ENCODE results near the gene ACOT12. TPM values are rescaled to one million over a fixed set of nuclear protein-coding genes. Genes with fewer than 3 reads are reported as not detected.
"Not testable (repeated sequence)": the region's sequence is repeated elsewhere in the genome, so short reads cannot be mapped to it uniquely, and the experiment has no call there.

The ACOT12 gene
- total and polyA plus RNA-seq, 2 donors = 0.05 to 0.21 TPM

GRCh38 chr5:81313278-81313677 is 80.7 kb downstream of the ACOT12 start:
- Histone ChIP-seq H3K36me3 (ENCODE audit: insufficient read depth) (no peaks in the 10 kb centered on the region), H3K4me1 (ENCODE audit: insufficient read depth) (no peaks in the 10 kb centered on the region), H3K27ac (ENCODE audit: low read depth) (no peak overlapping the region), H3K4me3 (ENCODE audit: low read depth, low read length) (no peak overlapping the region)
- no peak for DNase-seq (ENCODE audit: extremely low spot score)

- Histone ChIP-seq H3K27ac (ENCODE audit: low read depth) (no peak overlapping the region), H3K4me1 (ENCODE audit: insufficient read depth) (no peaks in the 10 kb centered on the region), H3K4me3 (ENCODE audit: low read depth, low read length) (no peak overlapping the region), H3K36me3 (ENCODE audit: insufficient read depth) (no peaks in the 10 kb centered on the region)
- DNase-seq (ENCODE audit: extremely low spot score) = no peak
- 80% methylated on average over 1 of the region's 1 CpG for WGBS
Observed at GRCh38 chr5:81310402-81311063, 83.4 kb downstream of the ACOT12 start.

GRCh38 chr5:81308836-81309235 is 85.1 kb downstream of the ACOT12 start:
- DNase-seq (ENCODE audit: extremely low spot score) = no peak
- H3K4me1 ChIP-seq (ENCODE audit: insufficient read depth) = no peaks in the 10 kb centered on the region
- H3K27ac ChIP-seq (ENCODE audit: low read depth) = no peak overlapping the region
- H3K4me3 ChIP-seq (ENCODE audit: low read depth, low read length) = no peak overlapping the region
- no peaks in the 10 kb centered on the region for H3K36me3 ChIP-seq (ENCODE audit: insufficient read depth)
- WGBS = 90% methylated on average over 2 of the region's 2 CpGs

- no peak overlapping the region for H3K27ac ChIP-seq (ENCODE audit: low read depth)
- no peak overlapping the region for H3K4me3 ChIP-seq (ENCODE audit: low read depth, low read length)
- no peaks in the 10 kb centered on the region for H3K36me3 ChIP-seq (ENCODE audit: insufficient read depth)
- H3K4me1 ChIP-seq (ENCODE audit: insufficient read depth) = peaks cover 3% of the 10 kb centered on the region
- no peak for DNase-seq (ENCODE audit: extremely low spot score)
Observed at GRCh38 chr5:81305785-81306184, 88.1 kb downstream of the ACOT12 start.

GRCh38 chr5:81303563-81303962 is 90.4 kb downstream of the ACOT12 start:
- H3K36me3 ChIP-seq (ENCODE audit: insufficient read depth) = no peaks in the 10 kb centered on the region
- no peak overlapping the region for H3K4me3 ChIP-seq (ENCODE audit: low read depth, low read length)
- DNase-seq (ENCODE audit: extremely low spot score) = no peak
- no peak overlapping the region for H3K27ac ChIP-seq (ENCODE audit: low read depth)
- 79% methylated on average over 1 of the region's 1 CpG for WGBS
- peaks cover 3% of the 10 kb centered on the region for H3K4me1 ChIP-seq (ENCODE audit: insufficient read depth)

GRCh38 chr5:81302596-81302995 is 91.3 kb downstream of the ACOT12 start:
- 88% methylated on average over 5 of the region's 5 CpGs for WGBS
- H3K27ac ChIP-seq (ENCODE audit: low read depth) = no peak overlapping the region
- peaks cover 3% of the 10 kb centered on the region for H3K4me1 ChIP-seq (ENCODE audit: insufficient read depth)
- DNase-seq (ENCODE audit: extremely low spot score) = no peak
- no peak overlapping the region for H3K4me3 ChIP-seq (ENCODE audit: low read depth, low read length)
- H3K36me3 ChIP-seq (ENCODE audit: insufficient read depth) = no peaks in the 10 kb centered on the region

- under 1% methylated on average over 54 of the region's 54 CpGs for WGBS
- Histone ChIP-seq H3K36me3 (ENCODE audit: insufficient read depth) (no peaks in the 10 kb centered on the region), H3K4me3 (ENCODE audit: low read depth, low read length) (peak within 1 kb of the TSS; percentile 79), H3K27ac (ENCODE audit: low read depth) (peak within 1 kb of the TSS; percentile 79), H3K4me1 (ENCODE audit: insufficient read depth) (peaks cover 3% of the 10 kb centered on the region)
- DNase-seq (ENCODE audit: extremely low spot score) = peak; percentile 93
Observed at GRCh38 chr5:81301271-81302015, 92.5 kb downstream of the ACOT12 start, which contains the start of gene ZCCHC9. TSS of gene ZCCHC9 (plus strand) at chr5:81301587. CDS start at chr5:81304758, 3,171 bp downstream.

- H3K4me3 ChIP-seq (ENCODE audit: low read depth, low read length) = peak overlapping the region; percentile 79
- no peaks in the 10 kb centered on the region for H3K36me3 ChIP-seq (ENCODE audit: insufficient read depth)
- WGBS = 0% methylated on average over 2 of the region's 2 CpGs
- peaks cover 3% of the 10 kb centered on the region for H3K4me1 ChIP-seq (ENCODE audit: insufficient read depth)
- no peak for DNase-seq (ENCODE audit: extremely low spot score)
- H3K27ac ChIP-seq (ENCODE audit: low read depth) = peak overlapping the region; percentile 75
Observed at GRCh38 chr5:81300921-81301270, 93.0 kb downstream of the ACOT12 start.

- 84% methylated on average over 4 of the region's 4 CpGs for WGBS
Observed at GRCh38 chr5:81297531-81297930, 96.4 kb downstream of the ACOT12 start.

GRCh38 chr5:81294021-81294420 is 99.9 kb downstream of the ACOT12 start:
- H3K4me1 ChIP-seq (ENCODE audit: insufficient read depth); H3K27ac ChIP-seq (ENCODE audit: low read depth); DNase-seq (ENCODE audit: extremely low spot score); H3K36me3 ChIP-seq (ENCODE audit: insufficient read depth); H3K4me3 ChIP-seq (ENCODE audit: low read depth, low read length): not testable (repeated sequence)
- WGBS = 93% methylated on average over 5 of the region's 5 CpGs

More at GRCh38 chr5:81297531-81297930, 96.4 kb downstream of the ACOT12 start:
- Histone ChIP-seq H3K4me1 (ENCODE audit: insufficient read depth) (peaks cover 3% of the 10 kb centered on the region), H3K4me3 (ENCODE audit: low read depth, low read length) (no peak overlapping the region), H3K36me3 (ENCODE audit: insufficient read depth) (no peaks in the 10 kb centered on the region), H3K27ac (ENCODE audit: low read depth) (no peak overlapping the region)
- no peak for DNase-seq (ENCODE audit: extremely low spot score)

- WGBS = over 99% methylated on average over 2 of the region's 2 CpGs
- DNase-seq (ENCODE audit: extremely low spot score) = no peak
- H3K27ac ChIP-seq (ENCODE audit: low read depth) = no peak overlapping the region
- H3K4me3 ChIP-seq (ENCODE audit: low read depth, low read length) = no peak overlapping the region
- H3K36me3 ChIP-seq (ENCODE audit: insufficient read depth) = no peaks in the 10 kb centered on the region
- no peaks in the 10 kb centered on the region for H3K4me1 ChIP-seq (ENCODE audit: insufficient read depth)
Observed at GRCh38 chr5:81292130-81292529, 101.8 kb downstream of the ACOT12 start.

GRCh38 chr5:81290146-81290545 is 103.8 kb downstream of the ACOT12 start:
- no peak overlapping the region for H3K27ac ChIP-seq (ENCODE audit: low read depth)
- DNase-seq (ENCODE audit: extremely low spot score) = no peak
- no peaks in the 10 kb centered on the region for H3K4me1 ChIP-seq (ENCODE audit: insufficient read depth)
- no peak overlapping the region for H3K4me3 ChIP-seq (ENCODE audit: low read depth, low read length)
- no peaks in the 10 kb centered on the region for H3K36me3 ChIP-seq (ENCODE audit: insufficient read depth)
- 85% methylated on average over 1 of the region's 1 CpG for WGBS

GRCh38 chr5:81288021-81288433 is 105.9 kb downstream of the ACOT12 start:
- DNase-seq (ENCODE audit: extremely low spot score) = no peak
- no peaks in the 10 kb centered on the region for H3K4me1 ChIP-seq (ENCODE audit: insufficient read depth)
- whole genome bisulfite sequencing = 82% methylated on average over 4 of the region's 4 CpGs
- no peak overlapping the region for H3K27ac ChIP-seq (ENCODE audit: low read depth)
- no peaks in the 10 kb centered on the region for H3K36me3 ChIP-seq (ENCODE audit: insufficient read depth)
- no peak overlapping the region for H3K4me3 ChIP-seq (ENCODE audit: low read depth, low read length)

GRCh38 chr5:81286059-81286617 is 107.8 kb downstream of the ACOT12 start:
- Histone ChIP-seq H3K4me1 (ENCODE audit: insufficient read depth) (no peaks in the 10 kb centered on the region), H3K27ac (ENCODE audit: low read depth) (no peak overlapping the region), H3K4me3 (ENCODE audit: low read depth, low read length) (no peak overlapping the region), H3K36me3 (ENCODE audit: insufficient read depth) (no peaks in the 10 kb centered on the region)
- WGBS = 73% methylated on average over 3 of the region's 3 CpGs
- no peak for DNase-seq (ENCODE audit: extremely low spot score)
